ENCODE measurements around the gene SCFD2. TPM values are rescaled to one million over a fixed set of nuclear protein-coding genes. Genes with fewer than 3 reads are reported as not detected.

SCFD2 gene
- total and polyA plus RNA-seq, 2 donors (not counting 3 experiments of a cell fraction or from before 2014, with no cell fraction given): 12.3 to 22.8 TPM

DNA sequence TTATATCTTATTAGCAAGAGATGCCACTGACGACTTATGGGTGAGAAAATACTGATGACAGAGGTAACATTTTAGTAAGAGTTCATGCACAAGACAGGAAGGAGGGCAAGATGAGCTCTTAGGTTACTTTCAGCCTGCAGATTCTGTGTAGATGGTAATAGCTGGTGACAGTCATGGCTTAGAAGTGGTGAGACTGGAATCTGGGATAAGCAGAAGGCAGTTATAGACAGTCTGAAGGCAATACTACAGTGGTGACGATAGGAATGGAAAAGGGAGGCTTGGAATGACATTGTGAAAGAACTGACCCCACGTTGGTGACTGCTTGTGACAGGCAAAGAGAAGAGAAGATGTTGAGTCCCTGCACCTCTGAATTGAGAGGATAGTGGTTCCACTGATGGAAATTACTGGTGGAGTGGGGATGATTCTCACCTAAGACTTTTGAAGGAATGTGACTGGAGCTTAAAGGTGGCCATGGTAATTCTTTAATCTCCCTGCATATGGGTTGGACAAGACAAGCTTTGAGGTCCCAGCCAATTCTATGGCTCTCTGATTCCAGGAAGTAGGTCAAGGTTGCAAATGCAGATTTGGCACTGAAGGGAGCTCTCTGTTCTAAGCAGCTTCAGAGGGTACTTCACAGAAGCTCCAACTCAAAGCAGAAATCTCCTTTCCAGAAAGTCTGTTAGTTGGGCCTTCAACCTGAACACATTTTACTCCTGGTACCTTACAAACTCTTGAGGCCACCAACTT lies 404.0 kb downstream of the SCFD2 start:
- Histone ChIP-seq H3K4me1 (ENCODE audit: control insufficient read depth, extremely low read depth, insufficient read depth, low read length) (no peaks in the 10 kb centered on the region), H4K20me1 (replicated peaks; ENCODE audit: control insufficient read depth, extremely low read depth, insufficient read depth, low read length) (no peaks in the 10 kb centered on the region), H3K9me3 (replicated peaks; ENCODE audit: control insufficient read depth, insufficient read depth, low read length) (no peaks in the 10 kb centered on the region), H3K27ac (ENCODE audit: insufficient read depth, low read depth, low read length) (no peak overlapping the region), H3K4me2 (ENCODE audit: insufficient read depth, low read length) (no peak overlapping the region), H3K9me1 (replicated peaks; ENCODE audit: control insufficient read depth, extremely low read depth, insufficient read depth, low read length) (no peaks in the 10 kb centered on the region), H3K4me3 (replicated peaks in 1 of 3; ENCODE audit: insufficient read depth in 1 of 3, low read depth in 1 of 3, low read length in 3 of 3) (no peak overlapping the region), H3K79me2 (ENCODE audit: control insufficient read depth, insufficient read depth, low read length) (no peaks in the 10 kb centered on the region), H3K9ac (replicated peaks; ENCODE audit: extremely low read depth, insufficient read depth, low read length) (no peak overlapping the region), H3K36me3 (ENCODE audit: control insufficient read depth in 2 of 2, extremely low read depth in 1 of 2, insufficient read depth in 2 of 2, low read length in 2 of 2) (no peaks in the 10 kb centered on the region), H2AFZ (ENCODE audit: low read depth, low read length) (no peak overlapping the region), H3K27me3 (ENCODE audit: control insufficient read depth in 2 of 2, insufficient read depth in 2 of 2, low read length in 2 of 2) (no peaks in the 10 kb centered on the region)
- dilution Hi-C loops (cut with MboI; ENCODE audit: extremely low pct_ligation_motif_present, low sequenced_read_pairs) (no loop called here), intact Hi-C loops (cut with micrococcal nuclease) (no loop called here)
- ChIA-PET CTCF (interaction anchor here (1.3 kb wide), 1 partner anchor 416 kb away, joined by 3 read pairs; no protein-coding TSS in a partner anchor), POLR2A (no interaction called here)
- FAIRE-seq (no peak), DNase-seq (ENCODE audit: low read depth, low spot score) (no peak)
- TF ChIP-seq POLR2AphosphoS5 (IDR thresholded peaks at IDR 0.05; ENCODE audit: insufficient read depth, low read depth, low read length): no peak
- TF ChIP-seq, protein P1, sequence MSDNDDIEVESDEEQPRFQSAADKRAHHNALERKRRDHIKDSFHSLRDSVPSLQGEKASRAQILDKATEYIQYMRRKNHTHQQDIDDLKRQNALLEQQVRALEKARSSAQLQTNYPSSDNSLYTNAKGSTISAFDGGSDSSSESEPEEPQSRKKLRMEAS (IDR thresholded peaks at IDR 0.05; ENCODE audit: insufficient read depth, insufficient read length): no peak
- no peak for TF ChIP-seq POLR2A (IDR thresholded peaks at IDR 0.05; ENCODE audit: low read depth, low read length)
- TF ChIP-seq JUN (IDR thresholded peaks at IDR 0.05; ENCODE audit: borderline replicate concordance, insufficient read depth, insufficient read length, low read depth): no peak
- TF ChIP-seq MYC (IDR thresholded peaks at IDR 0.05; ENCODE audit: low read depth, low read length): no peak
- TF ChIP-seq EZH2 (IDR thresholded peaks at IDR 0.05; ENCODE audit: borderline replicate concordance, low read depth, low read length, severe bottlenecking): no peak
- no peak for TF ChIP-seq GATA2 (IDR thresholded peaks at IDR 0.05; ENCODE audit: insufficient read depth, insufficient read length, low read depth, low read length)
- TF ChIP-seq, protein P2, sequence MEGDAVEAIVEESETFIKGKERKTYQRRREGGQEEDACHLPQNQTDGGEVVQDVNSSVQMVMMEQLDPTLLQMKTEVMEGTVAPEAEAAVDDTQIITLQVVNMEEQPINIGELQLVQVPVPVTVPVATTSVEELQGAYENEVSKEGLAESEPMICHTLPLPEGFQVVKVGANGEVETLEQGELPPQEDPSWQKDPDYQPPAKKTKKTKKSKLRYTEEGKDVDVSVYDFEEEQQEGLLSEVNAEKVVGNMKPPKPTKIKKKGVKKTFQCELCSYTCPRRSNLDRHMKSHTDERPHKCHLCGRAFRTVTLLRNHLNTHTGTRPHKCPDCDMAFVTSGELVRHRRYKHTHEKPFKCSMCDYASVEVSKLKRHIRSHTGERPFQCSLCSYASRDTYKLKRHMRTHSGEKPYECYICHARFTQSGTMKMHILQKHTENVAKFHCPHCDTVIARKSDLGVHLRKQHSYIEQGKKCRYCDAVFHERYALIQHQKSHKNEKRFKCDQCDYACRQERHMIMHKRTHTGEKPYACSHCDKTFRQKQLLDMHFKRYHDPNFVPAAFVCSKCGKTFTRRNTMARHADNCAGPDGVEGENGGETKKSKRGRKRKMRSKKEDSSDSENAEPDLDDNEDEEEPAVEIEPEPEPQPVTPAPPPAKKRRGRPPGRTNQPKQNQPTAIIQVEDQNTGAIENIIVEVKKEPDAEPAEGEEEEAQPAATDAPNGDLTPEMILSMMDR (IDR thresholded peaks at IDR 0.05; ENCODE audit: extremely low read depth in 1 of 2, insufficient read depth in 1 of 2, low read depth in 1 of 2, low read length in 2 of 2): no peak
- no peak for TF ChIP-seq FOS (IDR thresholded peaks at IDR 0.05; ENCODE audit: borderline replicate concordance, insufficient read depth, low read length)
- no TSS peak for BruUV-seq (replicated peaks)
